PC-3 (cell line): Measurements from ENCODE around the gene C10orf95.

ENCODE experiments used
- CTCF ChIP-seq: fragments of 300-600 bp; sonication (generic); conservative IDR thresholded peaks from 2 replicates; pipeline ENCODE4 v1.5.1; 2017; ENCODE audit warnings: antibody characterized with exemption, low read depth, mild to moderate bottlenecking, low read length
- EZH2 ChIP-seq: fragments of 300-600 bp; sonication (generic); IDR thresholded peaks from one replicate; pipeline ENCODE4 v1.6.1; 2017; ENCODE audit warnings: antibody characterized with exemption, mild to moderate bottlenecking, low read length; ENCODE audit not compliant: unreplicated experiment
- EZH2phosphoT487 ChIP-seq: fragments of 300-600 bp; sonication (generic); IDR thresholded peaks from 2 replicates; pipeline ENCODE4 v1.6.1; 2018; ENCODE audit warnings: mild to moderate bottlenecking, antibody characterized with exemption, low read length, borderline replicate concordance

- no peak for TF ChIP-seq EZH2
- no peak for TF ChIP-seq CTCF
- no peak for TF ChIP-seq EZH2phosphoT487
These were observed 6.5 kb downstream of the C10orf95 start for GRCh38 chr10:102444851-102445250.
